Activated CD8-positive, alpha-beta memory T cell treated with anti-CD3 and anti-CD28 coated beads for 24 hours (primary cell): ENCODE measurements around the gene MET.

Experiments used
- DNase-seq: peaks from one replicate; pipeline ENCODE4 v3.0.0-alpha.2; 2020

The MET gene

GRCh38 chr7:116665332-116665996 is 6.5 kb upstream of the MET start:
- DNase-seq: no peak

- DNase-seq: no peak
These were observed 2.2 kb upstream of the MET start for GRCh38 chr7:116669769-116670168.

- no peak for DNase-seq
These were observed 1.5 kb upstream of the MET start for GRCh38 chr7:116670409-116671015.

- no peak for DNase-seq
These were observed 885 bp upstream of the MET start for GRCh38 chr7:116671111-116671510.

- DNase-seq: no peak
These were observed 830 bp downstream of the MET start for GRCh38 chr7:116672596-116673456.

- DNase-seq: no peak
These were observed 1.5 kb downstream of the MET start for GRCh38 chr7:116673457-116673865.

- DNase-seq: no peak
These were observed 2.6 kb downstream of the MET start for GRCh38 chr7:116674508-116675173.

GRCh38 chr7:116675812-116676355 is 3.9 kb downstream of the MET start:
- no peak for DNase-seq

- DNase-seq: no peak
These were observed 6.8 kb downstream of the MET start for GRCh38 chr7:116678780-116679179.

- no peak for DNase-seq
These were observed 7.5 kb downstream of the MET start for GRCh38 chr7:116679500-116679899.

- no peak for DNase-seq
These were observed 11.8 kb downstream of the MET start for GRCh38 chr7:116683786-116684185.

- no peak for DNase-seq
These were observed 14.0 kb downstream of the MET start for GRCh38 chr7:116686033-116686432.

- no peak for DNase-seq
These were observed 14.9 kb downstream of the MET start for GRCh38 chr7:116686812-116687419.

GRCh38 chr7:116687801-116688201 is 15.8 kb downstream of the MET start:
- no peak for DNase-seq

- DNase-seq: no peak
These were observed 17.8 kb downstream of the MET start for GRCh38 chr7:116689790-116690259.

GRCh38 chr7:116691664-116692063 is 19.7 kb downstream of the MET start:
- DNase-seq: no peak

GRCh38 chr7:116692401-116693308 is 20.7 kb downstream of the MET start:
- DNase-seq: no peak

GRCh38 chr7:116696707-116697106 is 24.7 kb downstream of the MET start:
- DNase-seq: no peak

GRCh38 chr7:116697152-116697551 is 25.2 kb downstream of the MET start:
- no peak for DNase-seq

- DNase-seq: no peak
These were observed 25.8 kb downstream of the MET start for GRCh38 chr7:116697761-116698160.

- DNase-seq: no peak
These were observed 26.4 kb downstream of the MET start for GRCh38 chr7:116698396-116698795.
